ENCODE measurements around the gene POLR2I.

POLR2I gene

GRCh38 chr19:36113894-36114720 lies 568 bp downstream of the POLR2I start:
- Histone ChIP-seq H3K36me3 (ENCODE audit: control insufficient read depth in 2 of 2, insufficient read depth in 1 of 2, low read length in 2 of 2) (peaks cover 50 to 60% of the 10 kb centered on the region in 2 experiments), H3K4me1 (ENCODE audit: control insufficient read depth, insufficient read depth, low read length) (peaks cover 19% of the 10 kb centered on the region), H3K4me3 (ENCODE audit: low read depth, low read length) (peak overlapping the region; percentile 51), H3K27ac (ENCODE audit: extremely low read depth, low read depth, low read length) (peak overlapping the region; percentile 92), H3K9me3 (ENCODE audit: control insufficient read depth, insufficient read depth, low read depth, low read length) (no peaks in the 10 kb centered on the region)
- POLR2A ChIA-PET: interaction anchor here (0.6 to 4.5 kb wide), 16 partner anchors 11 to 376 kb away, joined by 3 to 96 read pairs (median 6); partner anchors contain the start of genes ALKBH6, THAP8 and ZNF566
- CTCF ChIA-PET: interaction anchor here (0.6 to 3.8 kb wide), 8 partner anchors 39 to 421 kb away, joined by 3 to 23 read pairs (median 4); partner anchors contain the start of genes ALKBH6 and THAP8
- TF ChIP-seq, protein P1, sequence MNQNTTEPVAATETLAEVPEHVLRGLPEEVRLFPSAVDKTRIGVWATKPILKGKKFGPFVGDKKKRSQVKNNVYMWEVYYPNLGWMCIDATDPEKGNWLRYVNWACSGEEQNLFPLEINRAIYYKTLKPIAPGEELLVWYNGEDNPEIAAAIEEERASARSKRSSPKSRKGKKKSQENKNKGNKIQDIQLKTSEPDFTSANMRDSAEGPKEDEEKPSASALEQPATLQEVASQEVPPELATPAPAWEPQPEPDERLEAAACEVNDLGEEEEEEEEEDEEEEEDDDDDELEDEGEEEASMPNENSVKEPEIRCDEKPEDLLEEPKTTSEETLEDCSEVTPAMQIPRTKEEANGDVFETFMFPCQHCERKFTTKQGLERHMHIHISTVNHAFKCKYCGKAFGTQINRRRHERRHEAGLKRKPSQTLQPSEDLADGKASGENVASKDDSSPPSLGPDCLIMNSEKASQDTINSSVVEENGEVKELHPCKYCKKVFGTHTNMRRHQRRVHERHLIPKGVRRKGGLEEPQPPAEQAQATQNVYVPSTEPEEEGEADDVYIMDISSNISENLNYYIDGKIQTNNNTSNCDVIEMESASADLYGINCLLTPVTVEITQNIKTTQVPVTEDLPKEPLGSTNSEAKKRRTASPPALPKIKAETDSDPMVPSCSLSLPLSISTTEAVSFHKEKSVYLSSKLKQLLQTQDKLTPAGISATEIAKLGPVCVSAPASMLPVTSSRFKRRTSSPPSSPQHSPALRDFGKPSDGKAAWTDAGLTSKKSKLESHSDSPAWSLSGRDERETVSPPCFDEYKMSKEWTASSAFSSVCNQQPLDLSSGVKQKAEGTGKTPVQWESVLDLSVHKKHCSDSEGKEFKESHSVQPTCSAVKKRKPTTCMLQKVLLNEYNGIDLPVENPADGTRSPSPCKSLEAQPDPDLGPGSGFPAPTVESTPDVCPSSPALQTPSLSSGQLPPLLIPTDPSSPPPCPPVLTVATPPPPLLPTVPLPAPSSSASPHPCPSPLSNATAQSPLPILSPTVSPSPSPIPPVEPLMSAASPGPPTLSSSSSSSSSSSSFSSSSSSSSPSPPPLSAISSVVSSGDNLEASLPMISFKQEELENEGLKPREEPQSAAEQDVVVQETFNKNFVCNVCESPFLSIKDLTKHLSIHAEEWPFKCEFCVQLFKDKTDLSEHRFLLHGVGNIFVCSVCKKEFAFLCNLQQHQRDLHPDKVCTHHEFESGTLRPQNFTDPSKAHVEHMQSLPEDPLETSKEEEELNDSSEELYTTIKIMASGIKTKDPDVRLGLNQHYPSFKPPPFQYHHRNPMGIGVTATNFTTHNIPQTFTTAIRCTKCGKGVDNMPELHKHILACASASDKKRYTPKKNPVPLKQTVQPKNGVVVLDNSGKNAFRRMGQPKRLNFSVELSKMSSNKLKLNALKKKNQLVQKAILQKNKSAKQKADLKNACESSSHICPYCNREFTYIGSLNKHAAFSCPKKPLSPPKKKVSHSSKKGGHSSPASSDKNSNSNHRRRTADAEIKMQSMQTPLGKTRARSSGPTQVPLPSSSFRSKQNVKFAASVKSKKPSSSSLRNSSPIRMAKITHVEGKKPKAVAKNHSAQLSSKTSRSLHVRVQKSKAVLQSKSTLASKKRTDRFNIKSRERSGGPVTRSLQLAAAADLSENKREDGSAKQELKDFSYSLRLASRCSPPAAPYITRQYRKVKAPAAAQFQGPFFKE (tag by site-specific recombination; IDR thresholded peaks at IDR 0.05; ENCODE audit: borderline replicate concordance): peak; percentile 86; the same call in 1 of the 2 replicates
- TF ChIP-seq ZNF324 (tag by site-specific recombination; IDR thresholded peaks at IDR 0.05) (no peak), OSR2 (tag by site-specific recombination; IDR thresholded peaks at IDR 0.05) (no peak), ZNF223 (tag by site-specific recombination; IDR thresholded peaks at IDR 0.05) (0 out of 2 replicates have a peak, but pooled peaks have one; percentile 13), ZNF488 (tag by site-specific recombination; IDR thresholded peaks at IDR 0.05) (peak; percentile 56; the same call in 1 of the 2 replicates), ZNF354C (tag by site-specific recombination; IDR thresholded peaks at IDR 0.05; ENCODE audit: borderline replicate concordance, low read depth) (no peak), ZIC2 (tag by site-specific recombination; IDR thresholded peaks at IDR 0.05) (peak; percentile 34; the same call in 1 of the 2 replicates), YY2 (tag by site-specific recombination; IDR thresholded peaks at IDR 0.05) (no peak), ZNF423 (tag by site-specific recombination; IDR thresholded peaks at IDR 0.05) (no peak), ZNF174 (tag by site-specific recombination; IDR thresholded peaks at IDR 0.05) (no peak), ZNF24 (tag by site-specific recombination; IDR thresholded peaks at IDR 0.05) (no peak), GLIS2 (tag by site-specific recombination; IDR thresholded peaks at IDR 0.05) (peak; percentile 86), ZNF76 (tag by site-specific recombination; IDR thresholded peaks at IDR 0.05; ENCODE audit: borderline replicate concordance, low read depth) (no peak), ZNF548 (tag by site-specific recombination; IDR thresholded peaks at IDR 0.05) (no peak; the same call in 1 of the 2 replicates), MEIS1 (CRISPR knock-in tag; IDR thresholded peaks at IDR 0.05; ENCODE audit: borderline replicate concordance) (no peak), ZXDB (tag by site-specific recombination; IDR thresholded peaks at IDR 0.05) (no peak), ZNF473 (tag by site-specific recombination; IDR thresholded peaks at IDR 0.05) (peak; percentile 34; the same call in 1 of the 2 replicates), ZNF529 (tag by site-specific recombination; IDR thresholded peaks at IDR 0.05; ENCODE audit: insufficient replicate concordance) (no peak), KLF7 (tag by site-specific recombination; IDR thresholded peaks at IDR 0.05; ENCODE audit: borderline replicate concordance) (no peak), ZBTB20 (tag by site-specific recombination; IDR thresholded peaks at IDR 0.05) (peak; percentile 21; the same call in 1 of the 2 replicates), BCL11B (tag by site-specific recombination; IDR thresholded peaks at IDR 0.05; ENCODE audit: low read depth) (peak; percentile 61; the same call in 1 of the 2 replicates), ZNF114 (tag by site-specific recombination; IDR thresholded peaks at IDR 0.05) (no peak), SCRT2 (tag by site-specific recombination; IDR thresholded peaks at IDR 0.05) (no peak), ZNF19 (tag by site-specific recombination; IDR thresholded peaks at IDR 0.05; ENCODE audit: low read depth) (no peak), SCRT1 (tag by site-specific recombination; IDR thresholded peaks at IDR 0.05; ENCODE audit: borderline replicate concordance) (no peak), ZNF580 (tag by site-specific recombination; IDR thresholded peaks at IDR 0.05) (no peak), ZNF560 (tag by site-specific recombination; IDR thresholded peaks at IDR 0.05; ENCODE audit: borderline replicate concordance) (no peak)
- TF ChIP-seq, protein P2, sequence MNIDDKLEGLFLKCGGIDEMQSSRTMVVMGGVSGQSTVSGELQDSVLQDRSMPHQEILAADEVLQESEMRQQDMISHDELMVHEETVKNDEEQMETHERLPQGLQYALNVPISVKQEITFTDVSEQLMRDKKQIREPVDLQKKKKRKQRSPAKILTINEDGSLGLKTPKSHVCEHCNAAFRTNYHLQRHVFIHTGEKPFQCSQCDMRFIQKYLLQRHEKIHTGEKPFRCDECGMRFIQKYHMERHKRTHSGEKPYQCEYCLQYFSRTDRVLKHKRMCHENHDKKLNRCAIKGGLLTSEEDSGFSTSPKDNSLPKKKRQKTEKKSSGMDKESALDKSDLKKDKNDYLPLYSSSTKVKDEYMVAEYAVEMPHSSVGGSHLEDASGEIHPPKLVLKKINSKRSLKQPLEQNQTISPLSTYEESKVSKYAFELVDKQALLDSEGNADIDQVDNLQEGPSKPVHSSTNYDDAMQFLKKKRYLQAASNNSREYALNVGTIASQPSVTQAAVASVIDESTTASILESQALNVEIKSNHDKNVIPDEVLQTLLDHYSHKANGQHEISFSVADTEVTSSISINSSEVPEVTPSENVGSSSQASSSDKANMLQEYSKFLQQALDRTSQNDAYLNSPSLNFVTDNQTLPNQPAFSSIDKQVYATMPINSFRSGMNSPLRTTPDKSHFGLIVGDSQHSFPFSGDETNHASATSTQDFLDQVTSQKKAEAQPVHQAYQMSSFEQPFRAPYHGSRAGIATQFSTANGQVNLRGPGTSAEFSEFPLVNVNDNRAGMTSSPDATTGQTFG (tag by site-specific recombination; IDR thresholded peaks at IDR 0.05; ENCODE audit: borderline replicate concordance): no peak
